A673 (cell line): Measurements from ENCODE around the gene DIS3L2. TPM values are rescaled to one million over a fixed set of nuclear protein-coding genes. Genes with fewer than 3 reads are reported as not detected.

Experiments
- BruUV-seq: library from RNA; stranded (reverse); fragments of 400-500 nt; replicated peaks from 2 replicates; lab custom pipeline; 2021; lab: Mats Ljungman, UMichigan
- CTCF ChIA-PET: fragments of 300-600 bp; sonication (Branson Sonifier 250); formaldehyde crosslinking; loops from one replicate; lab custom pipeline; 2022; ENCODE audit warnings: antibody characterized with exemption; lab: Charles Lee
- POLR2A ChIA-PET: fragments of 300-600 bp; sonication (Branson Sonifier 250); formaldehyde crosslinking; loops from one replicate; lab custom pipeline; 2022; ENCODE audit warnings: antibody characterized with exemption; ENCODE audit not compliant: low non-redundant PET; lab: Charles Lee
- DNase-seq: peaks from one replicate; pipeline ENCODE4 v3.0.0-alpha.2; 2015; ENCODE audit warnings: low spot score
- H3K27ac ChIP-seq: fragments of 200-600 bp; sonication (generic); 2 replicates; pipeline ENCODE4 v1.5.1; 2016; ENCODE audit warnings: mixed run types, low read depth, mild to moderate bottlenecking, mixed read lengths, antibody characterized with exemption, low read length; ENCODE audit not compliant: poor library complexity, severe bottlenecking
- H3K27me3 ChIP-seq: fragments of 200-600 bp; sonication (generic); replicated peaks from 2 replicates; pipeline ENCODE4 v1.6.1; 2017; ENCODE audit warnings: mixed run types, low read depth, mild to moderate bottlenecking, mixed read lengths, antibody characterized with exemption, low read length; ENCODE audit not compliant: insufficient read depth, poor library complexity
- H3K36me3 ChIP-seq: fragments of 200-600 bp; sonication (generic); 2 replicates; pipeline ENCODE4 v1.6.1; 2016; ENCODE audit warnings: mixed run types, mild to moderate bottlenecking, mixed read lengths, antibody characterized with exemption, low read length; ENCODE audit not compliant: insufficient read depth, poor library complexity, severe bottlenecking
- H3K4me1 ChIP-seq: fragments of 200-600 bp; sonication (generic); 2 replicates; pipeline ENCODE4 v1.6.1; 2017; ENCODE audit warnings: mixed run types, mild to moderate bottlenecking, mixed read lengths, antibody characterized with exemption, low read length; ENCODE audit not compliant: insufficient read depth, poor library complexity, severe bottlenecking
- H3K4me3 ChIP-seq: fragments of 200-600 bp; sonication (generic); 2 replicates; pipeline ENCODE4 v1.5.1; 2016; ENCODE audit warnings: low read depth, mixed run types, mild to moderate bottlenecking, mixed read lengths, low read length; ENCODE audit not compliant: poor library complexity, severe bottlenecking
- H3K9me3 ChIP-seq: fragments of 200-600 bp; sonication (generic); 2 replicates; pipeline ENCODE4 v1.6.1; 2016; ENCODE audit warnings: mixed run types, low read depth, mild to moderate bottlenecking, mixed read lengths, antibody characterized with exemption, low read length; ENCODE audit not compliant: poor library complexity, severe bottlenecking
- EZH2 ChIP-seq: fragments of 200-600 bp; sonication (generic); IDR thresholded peaks from 2 replicates; pipeline ENCODE4 v1.6.1; 2017; ENCODE audit warnings: borderline replicate concordance, low read depth, mild to moderate bottlenecking, mixed read lengths, antibody characterized with exemption, low read length; ENCODE audit not compliant: poor library complexity, severe bottlenecking
- intact Hi-C: fragments of 100-400 bp; cut with micrococcal nuclease; formaldehyde crosslinking; loops from one replicate; pipeline ENCODE4 v1.10.0; 2022; ENCODE audit not compliant: unreplicated experiment
- total RNA-seq: library from RNA; stranded (reverse); gene quantifications from 2 replicates; pipeline ENCODE4 v1.2.3, GENCODE V29; 2021
- TF ChIP-seq, protein P1 (sequence below): fragments of 300-800, 200-600 bp; sonication (generic); conservative IDR thresholded peaks from 2 replicates; pipeline ENCODE4 v1.5.1; 2017; ENCODE audit warnings: low read depth, mild to moderate bottlenecking, antibody characterized with exemption, low read length, moderate library complexity, mixed read lengths

The DIS3L2 gene
- total RNA-seq, 1 experiment from 2014 or later = 38.7 TPM

DNA sequence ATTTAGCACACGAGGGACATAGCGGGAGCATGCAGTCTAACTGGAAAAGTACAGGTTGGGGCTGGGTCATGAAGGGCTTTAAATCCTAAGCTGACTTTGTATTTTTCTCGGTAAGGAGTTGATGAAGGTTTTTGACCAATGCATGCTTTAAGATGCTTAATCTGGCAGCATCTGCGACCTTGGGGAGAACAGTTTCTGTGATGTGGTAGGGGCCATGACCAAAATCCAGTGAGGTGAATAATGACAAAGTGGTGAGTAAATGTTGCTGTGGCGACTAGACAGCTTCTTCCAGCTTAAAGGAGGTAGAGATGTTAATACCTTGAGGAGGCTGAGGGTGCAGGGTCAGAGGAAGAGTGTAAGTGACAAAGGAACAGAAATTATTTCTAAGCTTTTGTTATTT, 242.4 kb downstream of the DIS3L2 start:
- no TSS peak for BruUV-seq

DNA sequence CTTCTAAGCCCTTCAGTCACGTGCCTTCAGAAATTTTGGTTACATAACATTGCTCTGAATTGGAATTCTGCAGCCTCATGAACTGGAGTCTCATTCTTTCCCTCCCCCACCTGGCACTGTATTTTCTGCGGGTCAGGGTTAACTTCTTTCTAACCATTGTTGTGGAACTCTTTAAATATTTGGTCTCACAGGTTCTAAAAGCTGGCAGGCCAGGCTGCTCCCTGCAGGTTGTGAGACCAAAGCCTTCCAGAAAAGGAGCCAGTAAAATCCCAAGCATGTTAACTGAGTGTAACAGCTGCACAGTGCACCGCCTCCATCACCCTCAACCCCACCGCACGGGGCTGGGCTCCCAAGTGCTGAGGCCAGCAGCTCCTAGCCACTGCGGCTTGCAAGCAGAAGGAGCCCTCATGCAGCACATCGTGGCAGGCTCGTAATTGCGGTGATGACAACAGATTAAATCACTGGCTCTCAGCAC, 243.0 kb downstream of the DIS3L2 start:
- Histone ChIP-seq H3K4me1 (no peaks in the 10 kb centered on the region), H3K4me3 (no peak overlapping the region), H3K9me3 (no peaks in the 10 kb centered on the region), H3K27me3 (no peaks in the 10 kb centered on the region), H3K27ac (no peak overlapping the region), H3K36me3 (no peaks in the 10 kb centered on the region)
- TF ChIP-seq, protein P1, sequence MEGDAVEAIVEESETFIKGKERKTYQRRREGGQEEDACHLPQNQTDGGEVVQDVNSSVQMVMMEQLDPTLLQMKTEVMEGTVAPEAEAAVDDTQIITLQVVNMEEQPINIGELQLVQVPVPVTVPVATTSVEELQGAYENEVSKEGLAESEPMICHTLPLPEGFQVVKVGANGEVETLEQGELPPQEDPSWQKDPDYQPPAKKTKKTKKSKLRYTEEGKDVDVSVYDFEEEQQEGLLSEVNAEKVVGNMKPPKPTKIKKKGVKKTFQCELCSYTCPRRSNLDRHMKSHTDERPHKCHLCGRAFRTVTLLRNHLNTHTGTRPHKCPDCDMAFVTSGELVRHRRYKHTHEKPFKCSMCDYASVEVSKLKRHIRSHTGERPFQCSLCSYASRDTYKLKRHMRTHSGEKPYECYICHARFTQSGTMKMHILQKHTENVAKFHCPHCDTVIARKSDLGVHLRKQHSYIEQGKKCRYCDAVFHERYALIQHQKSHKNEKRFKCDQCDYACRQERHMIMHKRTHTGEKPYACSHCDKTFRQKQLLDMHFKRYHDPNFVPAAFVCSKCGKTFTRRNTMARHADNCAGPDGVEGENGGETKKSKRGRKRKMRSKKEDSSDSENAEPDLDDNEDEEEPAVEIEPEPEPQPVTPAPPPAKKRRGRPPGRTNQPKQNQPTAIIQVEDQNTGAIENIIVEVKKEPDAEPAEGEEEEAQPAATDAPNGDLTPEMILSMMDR = no peak
- no peak for TF ChIP-seq EZH2
- CTCF ChIA-PET = no interaction called here
- POLR2A ChIA-PET = no interaction called here
- BruUV-seq = no TSS peak
- intact Hi-C loops = no loop called here
- no peak for DNase-seq

More for the DNA sequence above, 242.4 kb downstream of the DIS3L2 start:
- H3K27ac ChIP-seq = no peak overlapping the region
- H3K4me3 ChIP-seq = no peak overlapping the region
- H3K27me3 ChIP-seq = no peaks in the 10 kb centered on the region
- ChIA-PET CTCF (no interaction called here), POLR2A (no interaction called here)
- no peaks in the 10 kb centered on the region for H3K36me3 ChIP-seq
- no peaks in the 10 kb centered on the region for H3K9me3 ChIP-seq
- intact Hi-C loops = no loop called here
- DNase-seq = no peak
- TF ChIP-seq EZH2 = no peak
- TF ChIP-seq, protein P1 = no peak
- H3K4me1 ChIP-seq = no peaks in the 10 kb centered on the region

GRCh38 chr2:232207174-232207573, 245.7 kb downstream of the DIS3L2 start:
- BruUV-seq = no TSS peak
- intact Hi-C loops = no loop called here
- POLR2A ChIA-PET = no interaction called here

More at GRCh38 chr2:232207174-232207573, 245.7 kb downstream of the DIS3L2 start:
- no peak overlapping the region for H3K27ac ChIP-seq
- H3K4me3 ChIP-seq = no peak overlapping the region
- CTCF ChIA-PET = no interaction called here
- no peaks in the 10 kb centered on the region for H3K9me3 ChIP-seq
- no peak for TF ChIP-seq EZH2
- TF ChIP-seq, protein P1 = no peak
- DNase-seq = no peak
- no peaks in the 10 kb centered on the region for H3K4me1 ChIP-seq
- no peaks in the 10 kb centered on the region for H3K27me3 ChIP-seq
- H3K36me3 ChIP-seq = no peaks in the 10 kb centered on the region
